GM21381 (cell line): ENCODE measurements around the gene GLIS1.

Experiments used
- ATAC-seq: cut with Tn5 transposase; IDR thresholded peaks from one replicate; pipeline ENCODE4 v1.9.1; 2021; ENCODE audit warnings: mild to moderate bottlenecking, moderate library complexity; ENCODE audit not compliant: unreplicated experiment

The GLIS1 gene

DNA sequence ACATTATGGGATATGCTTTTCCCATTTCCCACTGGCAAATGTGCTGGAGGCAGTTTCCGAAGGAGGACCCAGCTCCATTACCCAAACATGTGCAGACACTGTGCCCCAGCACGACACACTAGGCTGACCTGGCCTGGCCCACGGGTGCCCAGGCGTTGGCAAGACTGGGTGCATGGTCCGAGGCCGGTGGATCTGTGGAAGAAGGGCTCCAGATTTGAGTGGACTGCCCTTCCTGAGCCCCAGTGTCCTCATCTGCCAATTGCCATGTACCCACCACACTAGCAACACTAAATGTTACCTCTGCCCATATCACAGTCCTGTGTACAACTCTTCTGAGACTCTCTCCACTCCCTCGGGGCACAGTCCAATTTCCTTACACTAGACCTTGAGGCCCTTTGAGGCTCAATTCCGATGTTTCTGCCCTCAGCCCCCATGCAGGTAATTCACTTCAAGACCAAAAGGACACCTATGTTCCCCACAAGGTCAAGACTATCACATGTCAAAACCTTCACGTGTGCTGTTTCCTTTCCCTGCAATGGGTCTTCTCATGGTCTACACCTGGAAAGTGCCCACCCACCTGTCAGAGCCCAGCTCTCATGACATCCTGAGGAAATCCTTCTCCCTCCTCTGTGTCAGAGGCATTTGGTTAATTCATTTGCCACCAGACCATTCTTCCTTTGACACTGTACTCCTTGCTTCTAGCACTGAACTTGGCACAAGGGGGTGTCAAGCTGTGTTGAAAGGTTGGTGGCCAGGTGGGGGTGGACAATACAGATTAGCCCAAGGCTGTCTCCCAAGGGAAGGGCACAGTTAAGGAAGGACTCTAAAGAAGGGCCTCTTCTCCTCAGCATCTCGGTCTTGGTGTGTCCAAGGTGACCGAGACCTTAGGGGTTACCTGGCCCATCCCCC, 154.8 kb downstream of the GLIS1 start:
- ATAC-seq = no peak

DNA sequence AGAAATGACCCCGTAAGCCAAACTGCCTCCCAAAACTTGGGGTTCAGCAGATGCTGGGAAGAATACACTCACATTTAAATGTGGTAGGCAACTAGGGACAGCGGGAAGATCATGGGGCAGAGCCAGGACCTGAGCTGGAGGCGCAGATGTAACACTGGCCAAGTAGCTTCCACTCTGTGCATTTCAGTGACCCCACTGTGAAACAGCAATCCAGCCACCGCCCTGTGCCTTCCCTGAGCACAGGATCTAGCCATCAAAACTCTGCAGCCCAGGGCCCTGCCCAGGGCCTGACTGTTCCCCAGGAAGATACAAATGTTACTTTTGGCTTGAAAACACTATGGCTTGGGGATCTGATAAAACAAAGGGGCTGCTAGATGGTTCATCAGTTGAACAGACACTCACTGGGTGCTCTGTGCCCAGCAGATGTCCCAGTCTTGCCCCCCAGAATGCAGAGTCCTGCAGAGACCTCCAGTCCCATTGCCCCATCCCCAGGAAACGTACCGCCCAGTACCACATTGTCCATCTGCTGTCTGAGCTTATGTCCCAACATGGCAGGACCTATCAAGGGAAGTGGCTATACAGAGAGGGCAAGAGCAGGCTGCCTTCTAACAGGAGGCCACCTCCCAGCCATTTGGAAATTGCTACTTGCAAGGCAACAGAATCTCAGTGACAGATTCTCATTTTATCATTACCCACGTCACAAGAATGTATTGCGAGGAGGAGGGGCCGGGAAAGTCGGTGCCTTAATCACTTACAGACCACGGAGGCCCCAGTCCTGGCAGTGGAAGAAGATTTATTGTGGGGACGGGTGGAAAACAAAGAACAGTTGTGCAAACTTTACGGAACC, 155.7 kb downstream of the GLIS1 start:
- no peak for ATAC-seq

DNA sequence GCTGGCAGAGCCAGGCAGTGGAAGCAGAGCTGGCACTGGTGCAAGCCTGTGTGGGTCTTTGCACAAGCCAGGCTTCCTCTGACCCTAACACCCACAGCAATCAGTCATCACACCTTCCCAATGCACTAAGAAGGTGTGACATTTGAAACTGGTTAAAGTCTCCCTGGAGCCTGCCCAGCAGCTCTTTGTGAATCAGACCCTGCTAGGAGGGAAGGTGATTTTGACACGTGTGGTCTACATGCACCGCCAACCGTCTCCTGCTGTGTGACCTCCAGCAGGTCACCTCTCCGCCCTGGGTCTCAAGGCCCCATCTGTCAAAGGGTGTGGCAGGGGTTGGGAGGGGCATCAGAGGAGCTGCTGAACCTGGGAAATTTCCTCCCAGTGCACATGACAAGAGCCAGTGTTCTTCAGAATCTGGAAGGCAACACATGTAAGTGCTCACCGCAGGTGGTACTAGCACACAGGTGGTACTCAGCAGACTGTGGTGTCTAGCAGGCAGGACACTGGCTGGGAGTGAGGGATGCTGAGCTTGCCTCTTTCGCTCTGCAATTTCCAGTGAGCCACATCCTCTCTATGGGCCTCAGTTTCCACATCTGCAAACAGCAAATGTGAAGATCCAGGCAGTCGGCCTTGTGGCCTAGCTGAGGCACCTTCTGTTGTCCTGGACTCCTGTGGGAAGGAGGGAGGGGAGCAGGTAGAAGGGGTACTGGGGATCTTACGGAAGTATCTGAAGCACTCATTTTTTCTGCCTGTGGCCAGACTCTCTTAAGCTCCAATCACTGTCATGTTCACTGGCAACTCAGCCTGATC, 156.5 kb downstream of the GLIS1 start:
- no peak for ATAC-seq

DNA sequence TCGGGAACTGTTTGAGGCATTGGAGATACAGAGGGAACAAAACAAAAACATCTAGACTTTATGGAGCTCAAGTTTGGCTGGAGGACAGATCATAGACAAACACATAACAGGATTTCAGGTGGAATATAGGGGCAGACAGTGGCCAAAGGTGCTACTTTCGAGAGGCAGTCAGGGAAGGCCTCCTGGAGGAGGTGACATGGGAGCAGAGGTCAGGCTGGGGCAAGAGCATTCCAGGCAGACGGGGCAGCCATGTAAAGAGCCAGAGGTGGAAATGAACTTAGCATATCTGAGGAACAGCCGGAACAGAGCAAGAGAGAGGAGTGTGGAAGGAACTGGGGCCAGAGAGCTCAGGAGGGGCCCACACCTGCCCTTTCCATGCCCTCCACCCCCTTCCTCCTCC, 157.5 kb downstream of the GLIS1 start:
- no peak for ATAC-seq

DNA sequence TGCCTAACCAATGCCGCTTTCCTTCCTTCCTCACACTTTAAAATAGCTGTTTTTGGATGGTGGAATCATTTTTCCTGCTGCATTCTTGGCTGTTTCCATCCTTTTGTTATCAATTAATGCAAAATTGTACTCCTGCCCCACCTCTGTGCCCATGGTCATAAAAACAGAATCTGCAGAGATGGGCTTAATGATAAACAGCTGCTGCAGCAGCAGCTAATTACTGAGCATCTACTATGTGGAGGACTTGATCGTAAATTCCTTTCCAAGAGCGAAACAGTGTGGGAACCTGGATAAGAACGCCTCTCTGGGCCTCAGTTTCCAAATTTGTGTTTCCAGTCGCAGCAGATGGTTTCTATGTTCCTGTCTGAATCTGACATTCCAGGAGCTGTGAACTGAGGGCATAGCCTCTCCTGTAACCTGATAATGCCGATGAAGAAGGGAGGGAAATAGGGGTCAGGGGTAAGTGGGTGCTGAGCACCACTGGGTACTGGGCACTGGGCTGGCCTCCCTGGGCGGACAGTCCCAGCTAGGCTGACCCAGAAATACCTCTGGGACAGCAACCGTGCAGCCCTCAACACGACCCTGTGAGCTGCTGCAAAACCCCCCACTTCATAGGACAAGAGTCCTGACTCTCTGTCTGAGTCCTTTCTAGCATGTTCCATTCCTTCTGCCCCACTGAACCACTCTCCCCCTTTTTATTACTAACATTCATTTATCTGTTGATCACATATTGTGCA, 158.1 kb downstream of the GLIS1 start:
- ATAC-seq = no peak

DNA sequence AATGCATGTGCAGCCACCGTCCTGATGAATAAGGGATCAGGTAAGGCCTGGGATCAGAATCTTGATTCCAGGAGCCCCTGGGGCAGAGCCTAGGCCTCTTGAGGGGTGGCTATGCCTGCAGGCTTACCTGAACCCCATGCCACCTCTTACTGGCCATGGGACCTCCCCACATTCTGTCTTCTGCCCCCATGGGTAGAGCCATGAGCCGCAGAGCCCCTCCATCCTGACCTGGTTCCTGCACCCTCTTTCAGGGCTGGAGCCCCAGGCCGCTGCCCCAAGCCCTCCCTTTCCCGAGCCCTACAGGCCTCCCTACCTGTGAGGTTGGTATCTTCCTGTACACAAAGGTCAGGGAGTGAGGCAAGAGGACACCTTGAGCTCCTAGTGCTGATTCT, 159.0 kb downstream of the GLIS1 start:
- no peak for ATAC-seq

DNA sequence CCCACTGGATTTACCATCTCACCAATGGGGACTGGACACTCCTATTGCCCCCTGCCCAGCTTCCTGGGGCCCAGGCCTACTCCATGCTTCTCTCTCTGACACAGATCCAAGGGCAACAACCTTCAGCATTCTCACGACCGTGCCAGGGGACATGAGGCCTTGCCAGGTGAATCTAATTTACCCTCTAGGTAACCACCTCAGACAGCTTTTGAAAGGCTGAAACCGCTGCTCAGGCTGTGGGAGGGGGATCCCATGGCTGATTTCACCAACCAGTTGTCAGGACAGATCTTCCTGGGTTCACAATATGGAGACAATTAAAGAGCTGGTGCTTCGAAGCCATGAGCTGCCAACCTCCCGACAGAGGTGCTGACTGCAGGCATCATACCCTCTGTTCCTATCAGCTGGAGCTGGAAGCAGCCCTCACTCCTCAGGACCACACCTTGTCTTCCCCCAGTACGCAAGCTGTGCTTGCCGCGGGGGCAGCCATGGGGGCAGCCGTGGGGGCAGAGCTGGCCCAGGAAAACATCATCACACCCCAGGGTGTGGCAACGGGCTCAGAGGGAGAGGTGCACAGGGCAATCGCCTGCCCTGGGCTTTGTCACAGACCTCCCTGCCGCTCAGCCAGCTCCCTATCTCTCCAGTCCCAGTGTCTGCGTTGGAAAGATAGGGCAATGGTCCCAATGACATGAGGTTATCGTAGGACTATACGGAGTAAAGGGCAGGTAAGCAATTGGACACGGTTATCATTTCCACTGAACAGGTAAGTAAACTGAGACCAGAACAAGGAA, 159.5 kb downstream of the GLIS1 start:
- no peak for ATAC-seq

DNA sequence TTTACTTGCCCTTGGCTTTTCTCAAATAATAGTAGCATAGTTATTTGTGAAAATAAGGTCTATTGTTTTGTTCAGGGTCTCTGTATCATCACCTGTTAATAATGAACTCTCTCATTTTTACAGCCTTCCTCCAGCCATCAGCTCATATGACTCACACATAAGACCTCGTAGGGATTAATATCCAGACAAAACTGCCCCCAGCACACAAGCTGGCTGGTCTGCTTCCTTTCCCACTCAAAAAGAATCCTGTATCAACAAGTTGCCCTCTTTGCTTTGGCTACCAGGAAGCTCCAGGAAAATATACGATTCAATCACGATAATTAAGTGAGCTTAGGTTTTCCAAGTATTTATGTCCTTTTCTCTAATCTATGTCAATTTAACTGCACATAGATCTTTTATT, 160.6 kb downstream of the GLIS1 start:
- ATAC-seq = no peak

DNA sequence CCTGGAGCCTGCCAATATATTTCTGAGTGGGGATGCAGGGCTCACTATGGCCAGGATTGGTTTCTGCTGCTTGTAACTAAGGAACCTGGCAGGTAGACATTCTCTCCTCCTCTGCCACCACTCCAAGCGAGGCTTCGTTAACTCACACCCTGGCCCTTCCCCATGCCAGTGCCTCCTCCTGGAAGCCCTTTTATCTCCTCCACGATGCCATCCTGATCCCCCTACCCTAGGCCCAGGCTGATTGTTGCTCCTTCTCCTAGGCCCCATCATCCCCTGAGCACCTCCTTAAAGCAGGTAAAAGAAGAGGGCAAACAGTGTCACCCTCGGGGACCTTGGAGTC, 161.2 kb downstream of the GLIS1 start:
- ATAC-seq = no peak

DNA sequence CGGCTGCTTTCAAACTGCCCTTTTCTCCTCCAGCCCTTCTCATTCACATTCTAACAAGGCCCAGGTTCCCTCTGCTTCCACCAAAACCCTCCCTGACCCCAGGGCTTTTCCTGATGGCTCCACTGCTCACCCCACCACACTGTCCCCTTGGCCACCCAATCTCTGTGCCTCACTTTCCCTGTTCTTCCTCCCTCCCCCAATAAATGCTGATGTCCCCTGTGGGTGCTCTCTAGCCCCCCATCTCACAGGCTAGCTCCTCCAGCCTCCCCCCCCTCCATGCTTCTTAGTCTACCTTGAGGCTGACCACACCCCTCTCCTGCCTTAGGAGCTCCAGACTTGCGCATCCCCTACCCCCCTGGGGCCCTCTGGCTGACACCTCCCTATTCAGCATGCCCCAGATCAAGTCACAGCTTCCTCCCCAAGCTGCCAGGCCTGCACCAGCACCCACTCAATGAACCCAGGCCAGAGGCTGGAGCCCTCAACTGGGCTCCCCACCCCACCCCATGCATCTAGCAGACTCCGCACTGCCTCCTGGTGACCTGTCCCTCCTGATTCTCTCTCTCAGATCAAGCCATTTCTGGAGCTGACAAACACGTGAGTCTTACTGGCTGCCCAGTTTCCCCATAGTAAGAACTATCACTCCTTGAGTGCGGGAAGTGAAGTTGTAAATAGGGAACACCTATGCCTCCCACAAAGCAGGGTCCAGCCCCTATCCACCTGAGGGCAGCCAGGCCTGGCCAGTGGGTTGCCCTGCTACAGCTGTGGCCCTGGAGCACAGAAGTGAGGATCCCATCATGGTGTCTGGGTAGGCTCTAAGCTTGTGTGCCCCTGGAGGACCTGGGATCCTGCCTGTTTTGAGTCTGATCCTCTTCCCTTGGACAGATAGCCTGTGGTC, 161.9 kb downstream of the GLIS1 start:
- ATAC-seq = no peak

DNA sequence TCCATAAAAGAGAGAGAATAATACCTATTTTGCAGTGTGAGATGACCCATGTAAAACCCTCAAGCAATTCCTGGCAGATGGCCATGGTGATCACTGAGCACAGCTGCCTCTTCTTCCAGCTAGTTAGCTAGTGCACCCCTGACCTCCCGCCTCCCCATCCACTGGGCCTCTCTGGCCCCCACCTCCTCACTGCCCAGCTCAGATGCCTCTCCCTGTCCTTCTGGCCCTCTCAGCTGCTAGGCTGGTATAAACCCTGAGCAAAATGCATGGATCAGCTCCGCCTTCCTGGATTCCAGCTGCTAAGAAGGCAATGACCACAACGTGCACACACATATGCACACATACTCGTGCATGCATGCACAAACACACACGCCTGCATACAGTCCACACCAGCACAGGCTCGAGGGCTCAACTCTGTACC, 162.6 kb downstream of the GLIS1 start:
- no peak for ATAC-seq

DNA sequence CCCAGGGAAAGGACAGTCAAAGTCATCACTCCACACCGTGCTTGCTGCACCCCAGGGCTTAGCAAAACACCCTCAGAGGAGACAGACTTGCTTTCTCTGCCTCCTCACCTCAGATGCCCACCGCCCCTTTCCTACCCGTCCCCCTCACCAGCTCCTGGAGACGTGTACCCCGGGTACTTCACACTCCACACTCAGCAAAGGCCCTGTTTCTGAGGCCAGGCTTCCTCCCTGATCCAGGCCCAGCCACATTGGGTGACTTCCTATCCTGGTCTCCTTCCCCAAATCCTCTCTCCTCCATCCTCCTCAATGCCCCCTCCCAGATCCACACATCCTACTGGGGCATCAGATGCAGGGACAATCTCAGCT, 163.0 kb downstream of the GLIS1 start:
- no peak for ATAC-seq

DNA sequence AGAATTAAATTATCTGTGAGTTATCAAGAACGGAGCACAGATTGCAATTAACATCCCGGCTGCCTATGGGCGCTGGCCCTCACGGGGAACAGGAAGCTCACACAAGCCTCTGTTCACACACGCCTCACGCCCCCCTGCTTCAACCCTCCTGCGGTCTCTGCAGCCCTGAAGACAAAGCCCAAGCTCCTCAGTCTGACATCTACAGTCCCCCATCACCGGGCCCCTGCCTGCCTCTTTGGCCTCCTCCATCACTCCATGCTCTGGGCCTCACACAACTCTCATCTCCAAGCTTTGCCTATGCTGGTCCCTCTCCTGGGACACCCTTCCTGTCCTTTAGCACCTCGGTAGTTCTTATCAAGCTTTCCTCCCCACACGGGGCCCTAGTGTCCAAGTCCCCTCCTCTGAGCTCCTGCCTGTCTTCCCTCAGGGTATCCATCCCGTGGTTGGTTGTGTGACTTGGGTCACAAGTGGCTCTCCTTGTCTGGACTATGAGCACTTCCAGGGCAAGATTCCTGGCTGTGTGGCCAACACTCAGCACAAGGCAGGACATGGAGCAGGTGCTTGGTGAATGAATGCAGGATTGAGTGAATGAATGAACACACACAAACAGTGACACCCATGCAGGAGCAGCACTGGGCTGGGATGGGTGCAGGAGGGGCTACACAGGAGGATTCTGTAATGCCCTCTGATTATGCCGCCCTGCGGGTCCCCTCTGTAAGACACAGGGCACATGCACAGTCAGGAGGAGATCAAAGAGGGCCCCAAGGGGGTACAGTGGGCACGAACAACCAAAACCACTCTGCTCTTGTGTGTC, 163.6 kb downstream of the GLIS1 start:
- ATAC-seq = no peak

DNA sequence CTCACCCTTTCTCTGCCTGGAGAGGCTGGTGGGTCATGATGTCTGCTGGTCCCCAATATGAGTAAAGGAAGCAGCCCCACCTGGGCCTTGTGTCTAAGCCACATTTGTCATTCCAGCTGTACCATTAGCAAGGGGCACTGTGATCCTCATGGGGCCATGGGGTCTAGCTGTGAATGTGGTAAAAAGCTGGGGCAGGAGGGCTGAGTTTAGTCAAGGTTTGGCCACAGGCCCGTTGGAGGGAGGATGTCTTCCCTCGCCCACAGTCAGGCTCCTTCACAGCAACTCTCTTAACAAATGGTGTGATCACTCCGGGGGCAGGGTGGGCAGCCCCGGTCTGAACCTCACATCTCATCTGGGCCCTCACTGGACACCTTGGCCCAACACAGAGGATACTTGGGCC, 164.3 kb downstream of the GLIS1 start:
- no peak for ATAC-seq

DNA sequence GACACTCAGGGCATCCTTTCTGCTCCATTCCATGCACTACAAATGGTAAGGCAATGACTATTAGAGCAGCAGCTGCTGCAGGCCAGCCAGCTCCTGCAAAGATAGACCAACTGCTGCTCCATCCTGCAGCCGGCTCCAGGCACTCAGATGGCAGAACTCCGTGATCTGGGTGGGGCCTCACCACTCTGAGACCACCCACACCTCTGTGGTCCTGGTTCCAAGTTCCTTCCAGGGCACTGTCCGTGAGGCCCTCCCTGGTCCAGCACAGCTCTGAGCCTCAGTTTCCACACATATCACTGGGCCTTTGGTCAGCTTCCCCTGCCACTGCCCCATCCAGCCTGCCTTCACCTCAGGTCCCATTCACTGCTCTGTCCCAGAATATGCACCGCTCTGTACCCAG, 165.0 kb downstream of the GLIS1 start:
- no peak for ATAC-seq

DNA sequence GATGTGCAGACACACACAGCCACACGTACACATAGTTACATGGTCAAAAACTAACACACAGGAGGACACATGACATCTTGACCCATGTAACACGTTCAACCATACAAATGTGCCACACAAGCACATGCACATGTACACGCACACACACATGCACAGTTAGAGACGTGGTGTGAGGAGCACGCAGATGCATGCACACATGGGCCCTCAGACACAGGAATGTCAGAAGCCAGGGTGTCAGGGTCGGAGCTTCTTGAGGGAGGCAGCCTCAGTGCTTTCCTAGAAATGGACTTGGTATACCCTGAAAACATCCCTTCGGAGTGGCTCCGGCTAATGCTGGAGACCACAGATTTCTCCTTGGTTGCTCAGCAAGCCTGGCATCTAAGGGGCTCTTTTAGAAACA, 165.4 kb downstream of the GLIS1 start:
- no peak for ATAC-seq

DNA sequence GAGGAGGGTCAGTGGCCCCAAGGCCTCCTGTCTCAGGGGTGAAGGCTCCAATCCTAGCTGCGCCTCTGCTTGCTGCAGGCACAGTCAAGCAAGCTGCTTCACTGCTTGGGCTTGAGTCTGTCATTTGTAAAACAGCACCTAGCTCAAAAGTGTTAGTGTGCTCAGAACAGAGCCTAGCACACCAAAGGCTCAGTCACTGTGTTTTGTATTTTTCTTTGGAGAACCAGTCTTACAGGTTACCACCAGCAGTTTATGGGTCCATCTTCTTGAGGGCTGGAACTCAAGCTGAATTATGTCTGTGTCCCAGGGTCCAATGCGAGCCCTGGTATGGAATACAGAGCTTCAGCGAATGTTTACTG, 166.2 kb downstream of the GLIS1 start:
- no peak for ATAC-seq
